ENCODE measurements around the gene TMEM238L. TPM values are rescaled to one million over a fixed set of nuclear protein-coding genes. Genes with fewer than 3 reads are reported as not detected.

The TMEM238L gene
- total and polyA plus RNA-seq, 2 donors (not counting 3 experiments of a cell fraction or from before 2014, with no cell fraction given), result not detected

- Histone ChIP-seq H3K9me3 (replicated peaks; ENCODE audit: control insufficient read depth, insufficient read depth, low read length) (no peaks in the 10 kb centered on the region), H3K27ac (ENCODE audit: insufficient read depth, low read depth, low read length) (no peak within 1 kb of the TSS), H3K4me1 (ENCODE audit: control insufficient read depth, extremely low read depth, insufficient read depth, low read length) (no peaks in the 10 kb centered on the region), H3K79me2 (ENCODE audit: control insufficient read depth, insufficient read depth, low read length) (no peaks in the 10 kb centered on the region), H3K4me2 (ENCODE audit: insufficient read depth, low read length) (no peak within 1 kb of the TSS), H3K4me3 (replicated peaks in 1 of 3; ENCODE audit: insufficient read depth in 1 of 3, low read depth in 1 of 3, low read length in 3 of 3) (no peak within 1 kb of the TSS), H3K36me3 (ENCODE audit: control insufficient read depth in 2 of 2, extremely low read depth in 1 of 2, insufficient read depth in 2 of 2, low read length in 2 of 2) (no peaks in the 10 kb centered on the region), H3K27me3 (ENCODE audit: control insufficient read depth in 2 of 2, insufficient read depth in 2 of 2, low read length in 2 of 2) (no peaks in the 10 kb centered on the region), H4K20me1 (replicated peaks; ENCODE audit: control insufficient read depth, extremely low read depth, insufficient read depth, low read length) (no peaks in the 10 kb centered on the region), H3K9me1 (replicated peaks; ENCODE audit: control insufficient read depth, extremely low read depth, insufficient read depth, low read length) (no peaks in the 10 kb centered on the region), H3K9ac (replicated peaks; ENCODE audit: extremely low read depth, insufficient read depth, low read length) (no peak within 1 kb of the TSS), H2AFZ (ENCODE audit: low read depth, low read length) (no peak within 1 kb of the TSS)
- no TSS peak for BruUV-seq (replicated peaks)
- DNase-seq (ENCODE audit: low read depth, low spot score) (no peak), FAIRE-seq (no peak)
- CTCF ChIA-PET, result no interaction called here
- TF ChIP-seq MAX (IDR thresholded peaks at IDR 0.05; ENCODE audit: insufficient read depth, insufficient read length) (no peak), POLR2A (IDR thresholded peaks at IDR 0.05; ENCODE audit: low read depth, low read length) (no peak), EZH2 (IDR thresholded peaks at IDR 0.05; ENCODE audit: borderline replicate concordance, low read depth, low read length, severe bottlenecking) (no peak), POLR2AphosphoS5 (IDR thresholded peaks at IDR 0.05; ENCODE audit: insufficient read depth, low read depth, low read length) (no peak), FOS (IDR thresholded peaks at IDR 0.05; ENCODE audit: borderline replicate concordance, insufficient read depth, low read length) (no peak), MYC (IDR thresholded peaks at IDR 0.05; ENCODE audit: low read depth, low read length) (no peak), JUN (IDR thresholded peaks at IDR 0.05; ENCODE audit: borderline replicate concordance, insufficient read depth, insufficient read length, low read depth) (no peak), CTCF (IDR thresholded peaks at IDR 0.05; ENCODE audit: extremely low read depth in 1 of 2, insufficient read depth in 1 of 2, low read depth in 1 of 2, low read length in 2 of 2) (no peak), GATA2 (IDR thresholded peaks at IDR 0.05; ENCODE audit: insufficient read depth, insufficient read length, low read depth, low read length) (no peak)
- intact Hi-C loops (cut with micrococcal nuclease), result no loop called here
- POLR2A ChIA-PET, result no interaction called here
- dilution Hi-C loops (cut with MboI; ENCODE audit: extremely low pct_ligation_motif_present, low sequenced_read_pairs), result no loop called here
Observed at GRCh38 chr17:10837921-10838320, 34.0 kb upstream of the TMEM238L start, which contains the start of gene PIRT. Gene PIRT, minus strand, starts transcription at chr17:10838087. Its CDS starts 12,442 bp downstream, at chr17:10825645.

All from endothelial cell of umbilical vein (primary cell).